Body of pancreas (tissue), 4 donors: Measurements from ENCODE around the gene GAP43. TPM values are rescaled to one million over a fixed set of nuclear protein-coding genes. Genes with fewer than 3 reads are reported as not detected.

Source experiments
- ATAC-seq: fragments of 150-250 bp; one replicate; pipeline ENCODE4 v1.9.1; 2016
- DNase-seq, 4 donors: peaks; one replicate each; pipeline ENCODE4 v3.0.0-alpha.2; 2019
- H3K27ac ChIP-seq, 4 donors: fragments of 200-600 bp; sonication (generic); 1 replicate in 3 of 4; 2 replicates in 1 of 4; pipeline versions ENCODE4 v1.5.1 to v1.6.1; 2016 to 2019; ENCODE audit warnings: mild to moderate bottlenecking in 1 of 4, mixed read lengths in 1 of 4, moderate library complexity in 1 of 4
- H3K27me3 ChIP-seq, 2 donors: fragments of 200-600 bp; sonication (generic); one replicate each; pipeline ENCODE4 v1.6.0; 2016; ENCODE audit warnings: mild to moderate bottlenecking in 1 of 2
- H3K36me3 ChIP-seq, 2 donors: fragments of 200-600 bp; sonication (generic); replicated peaks in 1 of 2; 2 replicates each; pipeline ENCODE4 v1.5.1; 2016; ENCODE audit warnings: low read depth in 2 of 2; ENCODE audit not compliant: insufficient read depth in 1 of 2
- H3K4me1 ChIP-seq: fragments of 200-600 bp; sonication (generic); one replicate; pipeline ENCODE4 v1.6.0; 2016
- H3K4me3 ChIP-seq, 2 donors: fragments of 200-600 bp; sonication (generic); 1 replicate in 1 of 2; 2 replicates in 1 of 2; pipeline ENCODE4 v1.5.1; 2016 to 2019
- H3K9me3 ChIP-seq, 3 donors: fragments of 200-600 bp; sonication (generic); 1 replicate in 2 of 3; 2 replicates in 1 of 3; pipeline ENCODE4 v1.5.1; 2016
- POLR2A ChIP-seq, 3 donors: fragments of 450-650 bp; IDR thresholded peaks; one replicate each; pipeline ENCODE4 v1.6.1; 2016; ENCODE audit warnings: antibody characterized with exemption in 3 of 3, mild to moderate bottlenecking in 2 of 3
- WGBS, 2 donors: methylation state at CpG; one replicate each; pipeline ENCODE4 v1.1.5; 2017; 5-methylcytosine and 5-hydroxymethylcytosine counted together
- intact Hi-C: fragments of 100-400 bp; cut with DNase I; formaldehyde crosslinking; loops from one replicate; pipeline ENCODE4 v1.15.1; 2023
- total RNA-seq, 2 donors: library from RNA; depleted of rRNA; stranded (reverse); fragments of >200 nt; gene quantifications; one replicate each; pipeline ENCODE4 v1.1.0, GENCODE V29; 2016
- TF ChIP-seq, protein P1 (sequence below), 7 experiments: fragments of 450-650 bp in 4 of 7; fragments of 200-600 bp in 3 of 7; sonication (generic) in 3 of 7; IDR thresholded peaks; one replicate each; pipeline ENCODE4 v1.5.1; 2016 to 2019; ENCODE audit warnings: antibody characterized with exemption in 7 of 7

The GAP43 gene
- total RNA-seq, 2 donors from 2014 or later = 0.26 TPM; not detected in 1

DNA sequence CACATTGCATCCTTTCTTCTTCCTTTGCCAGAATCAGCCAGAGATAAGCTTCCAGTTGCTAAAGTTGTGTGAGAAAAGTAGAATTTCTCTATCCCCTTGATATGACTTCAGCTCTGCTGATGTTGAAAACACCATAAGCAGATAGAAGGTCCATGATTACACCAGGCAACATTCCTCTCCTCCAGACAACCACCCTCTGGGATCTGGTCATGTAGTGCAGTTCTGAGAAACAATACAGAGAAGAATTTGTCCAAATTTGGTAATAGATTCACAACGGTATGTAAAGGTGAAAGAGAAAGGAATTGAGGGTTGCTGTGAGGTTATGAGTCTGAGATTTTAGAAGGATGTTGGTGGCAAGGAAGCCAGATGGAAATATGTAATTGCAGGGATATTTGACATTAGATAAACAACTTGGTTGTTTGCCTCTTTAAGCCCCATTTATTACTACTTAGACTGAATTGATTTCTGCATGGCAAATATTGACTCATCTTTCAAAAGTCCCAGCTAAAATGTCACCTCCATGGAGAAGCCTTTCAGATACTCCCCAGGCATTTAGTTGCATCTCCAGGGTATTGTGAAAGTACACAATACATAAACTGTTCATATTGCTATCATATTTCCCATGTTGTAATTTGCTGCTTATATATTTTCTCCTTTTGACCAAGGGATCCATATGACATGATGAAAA, 134.9 kb downstream of the GAP43 start:
- H3K9me3 ChIP-seq = no peaks in the 10 kb centered on the region
- TF ChIP-seq, protein P1, sequence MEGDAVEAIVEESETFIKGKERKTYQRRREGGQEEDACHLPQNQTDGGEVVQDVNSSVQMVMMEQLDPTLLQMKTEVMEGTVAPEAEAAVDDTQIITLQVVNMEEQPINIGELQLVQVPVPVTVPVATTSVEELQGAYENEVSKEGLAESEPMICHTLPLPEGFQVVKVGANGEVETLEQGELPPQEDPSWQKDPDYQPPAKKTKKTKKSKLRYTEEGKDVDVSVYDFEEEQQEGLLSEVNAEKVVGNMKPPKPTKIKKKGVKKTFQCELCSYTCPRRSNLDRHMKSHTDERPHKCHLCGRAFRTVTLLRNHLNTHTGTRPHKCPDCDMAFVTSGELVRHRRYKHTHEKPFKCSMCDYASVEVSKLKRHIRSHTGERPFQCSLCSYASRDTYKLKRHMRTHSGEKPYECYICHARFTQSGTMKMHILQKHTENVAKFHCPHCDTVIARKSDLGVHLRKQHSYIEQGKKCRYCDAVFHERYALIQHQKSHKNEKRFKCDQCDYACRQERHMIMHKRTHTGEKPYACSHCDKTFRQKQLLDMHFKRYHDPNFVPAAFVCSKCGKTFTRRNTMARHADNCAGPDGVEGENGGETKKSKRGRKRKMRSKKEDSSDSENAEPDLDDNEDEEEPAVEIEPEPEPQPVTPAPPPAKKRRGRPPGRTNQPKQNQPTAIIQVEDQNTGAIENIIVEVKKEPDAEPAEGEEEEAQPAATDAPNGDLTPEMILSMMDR (IDR thresholded peaks at IDR 0.05) = no peak
- TF ChIP-seq POLR2A (IDR thresholded peaks at IDR 0.05) = no peak
- ATAC-seq (no peak), DNase-seq (no peak)
- no peak overlapping the region for H3K4me3 ChIP-seq
- no peaks in the 10 kb centered on the region for H3K4me1 ChIP-seq
- H3K27me3 ChIP-seq = no peaks in the 10 kb centered on the region
- no peaks in the 10 kb centered on the region for H3K36me3 ChIP-seq
- intact Hi-C loops = no loop called here
- no peak overlapping the region for H3K27ac ChIP-seq
- WGBS, 2 donors = 28 to 38% methylated on average over 1 of the region's 1 CpG

DNA sequence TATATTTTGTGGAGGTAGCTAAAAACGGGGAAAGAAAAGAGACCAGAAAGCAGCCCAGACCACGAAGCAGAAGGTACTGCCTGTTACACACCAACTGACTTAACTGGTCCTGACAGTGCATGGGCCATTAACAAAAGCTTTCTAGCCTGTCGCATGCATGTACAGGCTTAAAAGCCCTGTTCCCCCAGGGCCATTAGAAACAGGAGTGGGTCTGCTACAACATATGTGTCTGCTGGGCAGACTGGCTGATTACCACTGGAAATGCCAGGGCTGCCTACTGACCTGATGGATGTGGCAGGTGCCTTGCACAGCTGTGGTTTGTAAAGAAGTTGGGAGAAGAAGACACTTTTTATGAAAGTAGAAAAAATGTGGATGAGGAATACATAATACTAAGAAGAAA, 137.4 kb downstream of the GAP43 start:
- no peak for DNase-seq
- no peak overlapping the region for H3K4me3 ChIP-seq
- intact Hi-C loops = no loop called here
- H3K36me3 ChIP-seq = no peaks in the 10 kb centered on the region
- H3K9me3 ChIP-seq = no peaks in the 10 kb centered on the region
- H3K4me1 ChIP-seq = no peaks in the 10 kb centered on the region
- ATAC-seq = no peak
- H3K27me3 ChIP-seq = no peaks in the 10 kb centered on the region
- WGBS, 2 donors = 75 to 77% methylated on average over 3 of the region's 3 CpGs
- TF ChIP-seq, protein P1 (IDR thresholded peaks at IDR 0.05) = no peak
- no peak for TF ChIP-seq POLR2A (IDR thresholded peaks at IDR 0.05)
- no peak overlapping the region for H3K27ac ChIP-seq

DNA sequence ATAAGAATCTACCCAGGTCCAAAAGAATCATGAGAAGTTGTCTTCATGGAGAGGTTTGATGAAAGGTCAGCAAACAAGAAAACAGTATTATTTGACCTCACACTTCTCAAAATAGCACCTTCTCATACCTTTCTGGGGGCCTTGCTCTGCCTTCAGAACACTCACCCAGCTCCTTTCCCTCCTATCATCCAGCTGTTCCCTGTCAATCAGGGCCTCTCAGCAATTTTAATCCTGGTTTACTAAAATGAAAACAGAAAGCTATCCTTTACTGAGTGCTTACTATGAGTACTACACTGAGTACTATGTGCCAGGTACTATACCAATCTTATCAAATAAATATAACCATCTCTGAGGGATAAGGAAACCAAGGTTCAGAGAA, 138.6 kb downstream of the GAP43 start:
- Histone ChIP-seq H3K27me3 (no peaks in the 10 kb centered on the region), H3K4me3 (no peak overlapping the region), H3K4me1 (no peaks in the 10 kb centered on the region), H3K9me3 (no peaks in the 10 kb centered on the region), H3K27ac (no peak overlapping the region), H3K36me3 (no peaks in the 10 kb centered on the region)
- no peak for ATAC-seq
- DNase-seq = no peak
- intact Hi-C loops = no loop called here
- TF ChIP-seq, protein P1 (IDR thresholded peaks at IDR 0.05) = no peak
- TF ChIP-seq POLR2A (IDR thresholded peaks at IDR 0.05) = no peak

DNA sequence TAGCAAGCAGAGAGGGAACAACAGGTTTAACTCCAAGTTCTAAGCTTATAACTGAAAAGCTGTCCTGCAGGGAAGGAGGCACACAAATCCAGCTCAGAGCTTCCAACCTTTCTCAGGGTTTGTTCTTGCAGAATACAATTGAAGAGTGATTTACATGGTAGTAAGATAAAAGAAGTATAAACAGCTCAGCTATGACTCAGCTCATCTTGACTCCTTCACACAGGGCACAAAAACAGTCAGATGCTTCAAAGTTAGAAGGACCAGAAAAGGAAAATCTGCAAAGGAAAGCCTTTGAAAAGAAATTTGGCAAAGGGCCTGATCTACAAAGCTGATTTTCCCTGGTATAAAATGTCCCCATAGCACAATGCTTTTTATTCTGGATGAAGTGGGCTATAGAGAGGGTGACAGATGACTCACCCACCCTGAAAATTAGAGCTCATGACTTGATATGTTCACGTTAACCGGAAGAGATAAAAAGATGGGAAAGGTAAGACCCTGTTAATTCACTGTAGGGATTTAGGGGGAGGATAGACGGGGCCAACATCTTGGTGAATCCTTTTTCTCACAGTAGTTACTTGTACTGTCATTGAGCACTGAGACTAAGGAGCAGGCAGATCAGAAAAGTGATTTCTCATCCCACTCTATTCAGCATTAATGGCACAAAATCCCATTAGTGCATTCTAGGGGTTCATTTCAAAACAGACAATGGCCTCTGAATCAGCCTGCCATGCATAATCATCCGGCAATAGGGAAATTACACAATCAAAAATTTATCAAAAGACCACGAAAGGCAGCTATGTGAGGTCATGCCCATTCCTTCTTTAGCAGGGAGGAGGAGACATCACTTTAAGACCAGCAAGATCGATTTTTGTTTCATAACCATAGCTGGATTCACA, 143.5 kb downstream of the GAP43 start:
- WGBS, 2 donors = 76 to 81% methylated on average over 6 of the region's 6 CpGs
- Histone ChIP-seq H3K4me3 (no peak overlapping the region), H3K27me3 (no peaks in the 10 kb centered on the region), H3K36me3 (no peaks in the 10 kb centered on the region), H3K9me3 (no peaks in the 10 kb centered on the region), H3K4me1 (no peaks in the 10 kb centered on the region), H3K27ac (no peak overlapping the region)
- TF ChIP-seq, protein P1 (IDR thresholded peaks at IDR 0.05) = no peak
- no peak for TF ChIP-seq POLR2A (IDR thresholded peaks at IDR 0.05)
- intact Hi-C loops = no loop called here
- ATAC-seq (no peak), DNase-seq (no peak)
